SK-N-MC (cell line): ENCODE data around the gene EXOC3.

ENCODE experiments used
- DNase-seq: peaks from one replicate; pipeline ENCODE4 v3.0.0-alpha.2; 2011; ENCODE audit warnings: low read depth, low spot score
- H3K27ac ChIP-seq: fragments of 200-600 bp; sonication (generic); 2 replicates; pipeline ENCODE4 v1.5.1; 2016; ENCODE audit warnings: mixed run types
- H3K36me3 ChIP-seq: fragments of 200-600 bp; sonication (generic); 2 replicates; pipeline ENCODE4 v1.6.1; 2017; ENCODE audit warnings: antibody characterized with exemption, low read length, mixed read lengths; ENCODE audit not compliant: insufficient read depth
- H3K4me3 ChIP-seq: fragments of 200-600 bp; sonication (generic); 2 replicates; pipeline ENCODE4 v1.5.1; 2016
- H3K9ac ChIP-seq: fragments of 200-600 bp; sonication (generic); 2 replicates; pipeline ENCODE4 v1.8.0; 2017; ENCODE audit warnings: mixed run types, mixed read lengths; ENCODE audit not compliant: insufficient read length
- H3K9me3 ChIP-seq: fragments of 200-600 bp; sonication (generic); 2 replicates; pipeline ENCODE4 v1.6.1; 2017; ENCODE audit warnings: low read depth, mild to moderate bottlenecking, antibody characterized with exemption, low read length, moderate library complexity, mixed read lengths
- EZH2 ChIP-seq: fragments of 200-600 bp; sonication (generic); IDR thresholded peaks from one replicate; pipeline ENCODE4 v1.6.1; 2017; ENCODE audit warnings: antibody characterized with exemption
- FOXP2 ChIP-seq: optimal IDR thresholded peaks from 2 replicates; pipeline ENCODE3; 2011; ENCODE audit warnings: mild to moderate bottlenecking, moderate library complexity; ENCODE audit not compliant: insufficient read depth; ENCODE audit errors: extremely low read length, control extremely low read depth
- POLR2AphosphoS5 ChIP-seq: IDR thresholded peaks from 2 replicates; pipeline ENCODE4 v1.6.1; 2012; ENCODE audit warnings: mild to moderate bottlenecking, low read depth, low read length, borderline replicate concordance

The EXOC3 gene

GRCh38 chr5:437281-437771 lies 5.7 kb upstream of the EXOC3 start:
- H3K36me3 ChIP-seq, result 0 out of 2 replicates have a peak, but pooled peaks cover under 1% of the 10 kb centered on the region
- H3K9me3 ChIP-seq, result no peaks in the 10 kb centered on the region
- no peak overlapping the region for H3K9ac ChIP-seq
- no peak overlapping the region for H3K4me3 ChIP-seq
- TF ChIP-seq FOXP2 (no peak), EZH2 (no peak), POLR2AphosphoS5 (no peak)
- peak overlapping the region; percentile 30; the same call in 1 of the 2 replicates for H3K27ac ChIP-seq
- DNase-seq, result no peak

- Histone ChIP-seq H3K9ac (no peak overlapping the region), H3K36me3 (no peaks in the 10 kb centered on the region), H3K27ac (peak overlapping the region; percentile 30; the same call in 1 of the 2 replicates), H3K4me3 (no peak overlapping the region), H3K9me3 (no peaks in the 10 kb centered on the region)
- no peak for DNase-seq
- TF ChIP-seq EZH2 (no peak), POLR2AphosphoS5 (no peak), FOXP2 (no peak)
Observed at GRCh38 chr5:438481-438981, 4.4 kb upstream of the EXOC3 start.

GRCh38 chr5:439181-439580 lies 3.8 kb upstream of the EXOC3 start:
- Histone ChIP-seq H3K4me3 (no peak overlapping the region), H3K9ac (no peak overlapping the region), H3K9me3 (no peaks in the 10 kb centered on the region), H3K36me3 (no peaks in the 10 kb centered on the region), H3K27ac (no peak overlapping the region)
- TF ChIP-seq POLR2AphosphoS5, result no peak
- no peak for DNase-seq

GRCh38 chr5:439636-440035 lies 3.3 kb upstream of the EXOC3 start:
- DNase-seq, result no peak
- TF ChIP-seq FOXP2 (no peak), POLR2AphosphoS5 (peak; percentile 17; the same call in 1 of the 2 replicates)
- no peak overlapping the region for H3K9ac ChIP-seq
- no peaks in the 10 kb centered on the region for H3K9me3 ChIP-seq
- H3K4me3 ChIP-seq, result no peak overlapping the region
- no peaks in the 10 kb centered on the region for H3K36me3 ChIP-seq
- no peak overlapping the region for H3K27ac ChIP-seq

- DNase-seq, result no peak
- Histone ChIP-seq H3K4me3 (no peak overlapping the region), H3K9me3 (no peaks in the 10 kb centered on the region), H3K9ac (no peak overlapping the region), H3K27ac (no peak overlapping the region), H3K36me3 (no peaks in the 10 kb centered on the region)
- TF ChIP-seq FOXP2 (no peak), POLR2AphosphoS5 (no peak; the same call in 1 of the 2 replicates), EZH2 (no peak)
Observed at GRCh38 chr5:440401-441201, 2.4 kb upstream of the EXOC3 start.

GRCh38 chr5:441996-442334 lies 1.0 kb upstream of the EXOC3 start:
- DNase-seq, result no peak
- Histone ChIP-seq H3K36me3 (peaks cover 8% of the 10 kb centered on the region), H3K9ac (peak overlapping the region; percentile 93), H3K4me3 (peak overlapping the region; percentile 99), H3K9me3 (no peaks in the 10 kb centered on the region), H3K27ac (no peak overlapping the region)
- TF ChIP-seq EZH2 (no peak), POLR2AphosphoS5 (no peak), FOXP2 (no peak)

- TF ChIP-seq FOXP2 (no peak), POLR2AphosphoS5 (no peak), EZH2 (no peak)
- Histone ChIP-seq H3K9me3 (no peaks in the 10 kb centered on the region), H3K4me3 (peak overlapping the region; percentile 99), H3K9ac (peak overlapping the region; percentile 93), H3K27ac (no peak overlapping the region), H3K36me3 (peaks cover 24% of the 10 kb centered on the region)
- no peak for DNase-seq
Observed at GRCh38 chr5:443239-444151, 519 bp downstream of the EXOC3 start.

- peaks cover 31% of the 10 kb centered on the region for H3K36me3 ChIP-seq
- H3K27ac ChIP-seq, result no peak overlapping the region
- peak overlapping the region; percentile 99 for H3K4me3 ChIP-seq
- peak overlapping the region; percentile 93 for H3K9ac ChIP-seq
- no peaks in the 10 kb centered on the region for H3K9me3 ChIP-seq
- no peak for TF ChIP-seq POLR2AphosphoS5
- TF ChIP-seq FOXP2, result no peak
- DNase-seq, result no peak
Observed at GRCh38 chr5:444226-444625, 1.2 kb downstream of the EXOC3 start.
